GM12875 (cell line): ENCODE results near the gene DDAH2.

Experiments
- H3K4me3 ChIP-seq: one replicate; pipeline ENCODE4 v1.5.1; 2011; ENCODE audit warnings: low read depth, low read length, control low read depth
- TF ChIP-seq, protein P1 (sequence below): IDR thresholded peaks from 2 replicates; pipeline ENCODE4 v1.5.1; 2011; ENCODE audit warnings: low read depth, mild to moderate bottlenecking, control low read depth, inconsistent platforms, low read length, moderate library complexity, borderline replicate concordance; ENCODE audit not compliant: insufficient read depth

Gene DDAH2

GRCh38 chr6:31736768-31737314, 7.7 kb upstream of the DDAH2 start:
- TF ChIP-seq, protein P1, sequence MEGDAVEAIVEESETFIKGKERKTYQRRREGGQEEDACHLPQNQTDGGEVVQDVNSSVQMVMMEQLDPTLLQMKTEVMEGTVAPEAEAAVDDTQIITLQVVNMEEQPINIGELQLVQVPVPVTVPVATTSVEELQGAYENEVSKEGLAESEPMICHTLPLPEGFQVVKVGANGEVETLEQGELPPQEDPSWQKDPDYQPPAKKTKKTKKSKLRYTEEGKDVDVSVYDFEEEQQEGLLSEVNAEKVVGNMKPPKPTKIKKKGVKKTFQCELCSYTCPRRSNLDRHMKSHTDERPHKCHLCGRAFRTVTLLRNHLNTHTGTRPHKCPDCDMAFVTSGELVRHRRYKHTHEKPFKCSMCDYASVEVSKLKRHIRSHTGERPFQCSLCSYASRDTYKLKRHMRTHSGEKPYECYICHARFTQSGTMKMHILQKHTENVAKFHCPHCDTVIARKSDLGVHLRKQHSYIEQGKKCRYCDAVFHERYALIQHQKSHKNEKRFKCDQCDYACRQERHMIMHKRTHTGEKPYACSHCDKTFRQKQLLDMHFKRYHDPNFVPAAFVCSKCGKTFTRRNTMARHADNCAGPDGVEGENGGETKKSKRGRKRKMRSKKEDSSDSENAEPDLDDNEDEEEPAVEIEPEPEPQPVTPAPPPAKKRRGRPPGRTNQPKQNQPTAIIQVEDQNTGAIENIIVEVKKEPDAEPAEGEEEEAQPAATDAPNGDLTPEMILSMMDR, result no peak

DNA sequence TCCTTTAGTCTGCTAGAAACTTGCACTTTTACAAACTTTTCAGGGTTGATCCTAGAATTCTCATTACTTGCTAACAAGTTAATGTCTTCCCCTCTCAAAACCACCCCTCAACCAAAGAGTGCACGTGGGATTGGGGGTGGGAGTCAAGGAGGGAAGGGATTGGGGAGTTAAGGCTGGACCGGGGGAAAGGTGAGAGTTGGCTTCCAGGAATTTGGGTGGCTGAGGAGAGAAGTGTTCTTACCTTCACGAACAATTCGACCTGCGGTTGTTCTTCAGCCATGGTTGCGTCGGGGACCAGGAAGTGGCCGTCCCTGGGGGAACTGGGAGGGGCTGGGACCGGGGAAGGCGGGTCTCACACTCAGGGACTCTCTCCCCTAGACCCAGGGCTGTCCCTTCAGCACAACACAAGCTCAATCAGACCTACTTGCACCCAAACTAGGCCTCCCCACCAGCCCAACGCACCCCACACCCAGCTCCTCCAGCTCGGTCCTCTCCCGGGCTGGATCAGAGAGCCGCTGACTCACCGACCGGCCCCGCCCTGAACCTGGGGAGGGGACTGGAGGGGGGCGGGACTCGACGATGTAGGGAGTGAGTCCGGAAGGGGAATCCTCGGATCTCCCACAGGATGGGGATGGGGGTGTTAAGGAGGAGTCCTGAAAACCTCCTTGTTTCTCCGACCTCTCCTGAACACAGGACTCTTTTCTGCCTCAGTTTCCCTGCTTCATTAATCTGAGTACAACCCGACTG, 7.1 kb upstream of the DDAH2 start, which contains the start of gene CLIC1:
Gene CLIC1 (minus strand): TSS at position 510 of the 747 bp plus-strand sequence. CDS start 230 bp downstream, at position 280.
- H3K4me3 ChIP-seq, result peak within 1 kb of the TSS; percentile 64
- TF ChIP-seq, protein P1, result no peak

More at GRCh38 chr6:31736768-31737314, 7.7 kb upstream of the DDAH2 start:
- H3K4me3 ChIP-seq, result peak overlapping the region; percentile 64

GRCh38 chr6:31734821-31735406, 5.8 kb upstream of the DDAH2 start:
- peak overlapping the region; percentile 64 for H3K4me3 ChIP-seq
- TF ChIP-seq, protein P1, result no peak

- peak overlapping the region; percentile 64 for H3K4me3 ChIP-seq
- TF ChIP-seq, protein P1, result no peak
Measured at GRCh38 chr6:31734247-31734820, 5.2 kb upstream of the DDAH2 start.

DNA sequence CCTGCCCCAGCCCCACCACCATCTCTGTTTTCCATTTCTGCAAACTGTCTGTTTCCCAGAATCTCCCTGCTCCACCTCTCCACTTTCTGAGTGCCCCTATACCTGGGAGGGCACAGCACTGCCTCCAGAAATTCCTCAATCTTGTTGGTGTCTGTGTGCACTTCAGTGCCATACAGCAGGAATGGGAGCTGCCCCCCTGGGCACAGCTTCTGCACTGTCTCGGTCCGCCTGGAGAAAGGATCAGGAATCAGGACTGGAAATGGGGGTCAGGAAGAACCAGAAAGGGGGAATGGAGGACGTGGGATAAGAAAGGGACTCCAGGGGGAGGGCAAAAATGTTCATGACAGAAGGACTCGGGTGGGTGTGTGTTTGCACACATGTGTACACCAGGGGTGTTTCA, 4.6 kb upstream of the DDAH2 start:
- TF ChIP-seq, protein P1, result no peak
- H3K4me3 ChIP-seq, result no peak overlapping the region

GRCh38 chr6:31732029-31732428, 2.9 kb upstream of the DDAH2 start:
- TF ChIP-seq, protein P1, result no peak
- H3K4me3 ChIP-seq, result no peak overlapping the region

GRCh38 chr6:31730631-31731086, 1.6 kb upstream of the DDAH2 start:
- TF ChIP-seq, protein P1, result no peak
- H3K4me3 ChIP-seq, result no peak overlapping the region
